HG03575 (cell line): Measurements from ENCODE around the gene MINDY4.

Source experiments
- ATAC-seq: cut with Tn5 transposase; IDR thresholded peaks from one replicate; pipeline ENCODE4 v1.9.1; 2021; ENCODE audit not compliant: unreplicated experiment, insufficient number of reproducible peaks, low FRiP score; ENCODE audit errors: extremely low read depth

The MINDY4 gene

GRCh38 chr7:30881448-30881847 is 110.2 kb downstream of the MINDY4 start:
- no peak for ATAC-seq

- ATAC-seq, result no peak
These were observed 113.7 kb downstream of the MINDY4 start for GRCh38 chr7:30884881-30885280.

DNA sequence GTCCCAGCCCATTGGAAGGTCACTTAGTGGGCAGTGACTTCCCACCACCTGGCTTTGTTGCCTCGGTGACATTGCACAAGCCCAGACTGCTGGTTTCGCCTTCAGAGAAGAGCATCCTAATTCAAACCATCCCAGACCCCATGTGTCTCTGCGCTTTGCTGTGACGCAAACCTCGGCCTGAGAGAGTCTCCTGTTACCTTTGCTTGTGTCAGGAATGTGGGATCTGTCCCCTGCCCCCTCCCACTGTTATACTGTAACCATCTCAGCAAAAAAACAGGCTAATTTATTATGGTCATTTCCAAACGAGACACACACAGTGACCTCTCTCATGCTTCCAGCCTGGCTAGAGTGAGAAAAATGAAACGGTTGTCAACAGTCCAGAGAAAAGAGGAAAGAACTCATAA is 115.4 kb downstream of the MINDY4 start:
- no peak for ATAC-seq

DNA sequence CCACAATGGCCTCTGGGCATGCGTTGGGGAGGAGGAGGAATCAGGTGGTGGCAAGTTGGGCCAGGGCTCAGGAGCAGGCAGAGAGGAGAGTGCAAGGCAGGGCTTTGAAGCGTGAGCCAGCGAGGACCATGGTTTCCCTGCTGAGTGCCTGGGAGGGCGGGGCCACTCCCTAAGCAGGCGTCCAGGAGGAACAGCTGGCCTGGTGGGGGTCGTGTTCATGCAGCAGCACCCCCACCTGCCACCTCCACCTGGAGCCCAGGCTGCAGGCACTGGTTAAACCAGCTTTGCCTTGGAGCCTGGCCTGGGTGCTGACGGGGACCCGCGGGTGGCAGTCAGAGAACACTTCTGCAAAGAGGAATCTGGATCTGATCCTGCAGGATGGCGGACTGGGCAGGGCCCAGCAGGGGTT is 116.3 kb downstream of the MINDY4 start:
- ATAC-seq, result no peak

GRCh38 chr7:30888747-30889146 is 117.5 kb downstream of the MINDY4 start:
- ATAC-seq, result no peak

DNA sequence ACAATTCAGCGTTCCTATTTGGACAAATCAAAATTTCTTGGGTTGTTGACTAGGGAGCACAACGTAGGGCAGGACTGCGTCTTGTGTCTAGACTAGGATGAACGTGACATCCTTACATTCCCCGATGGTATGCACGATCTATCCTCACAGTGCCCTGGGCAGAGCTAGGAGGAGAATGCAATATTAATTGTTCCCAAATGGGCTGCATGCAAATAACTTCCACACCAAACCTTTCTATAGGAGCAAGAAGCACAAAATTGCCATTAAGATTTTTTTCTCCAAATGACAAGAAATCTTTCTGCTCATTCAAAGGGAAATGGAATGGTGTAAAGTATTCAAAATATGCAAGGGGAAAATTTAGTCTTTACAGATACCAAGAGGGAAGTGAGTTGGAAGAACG is 119.0 kb downstream of the MINDY4 start:
- ATAC-seq, result no peak

- ATAC-seq, result no peak
These were observed 122.1 kb downstream of the MINDY4 start for GRCh38 chr7:30893357-30893756.

- no peak for ATAC-seq
These were observed 122.8 kb downstream of the MINDY4 start for GRCh38 chr7:30894009-30894408.

DNA sequence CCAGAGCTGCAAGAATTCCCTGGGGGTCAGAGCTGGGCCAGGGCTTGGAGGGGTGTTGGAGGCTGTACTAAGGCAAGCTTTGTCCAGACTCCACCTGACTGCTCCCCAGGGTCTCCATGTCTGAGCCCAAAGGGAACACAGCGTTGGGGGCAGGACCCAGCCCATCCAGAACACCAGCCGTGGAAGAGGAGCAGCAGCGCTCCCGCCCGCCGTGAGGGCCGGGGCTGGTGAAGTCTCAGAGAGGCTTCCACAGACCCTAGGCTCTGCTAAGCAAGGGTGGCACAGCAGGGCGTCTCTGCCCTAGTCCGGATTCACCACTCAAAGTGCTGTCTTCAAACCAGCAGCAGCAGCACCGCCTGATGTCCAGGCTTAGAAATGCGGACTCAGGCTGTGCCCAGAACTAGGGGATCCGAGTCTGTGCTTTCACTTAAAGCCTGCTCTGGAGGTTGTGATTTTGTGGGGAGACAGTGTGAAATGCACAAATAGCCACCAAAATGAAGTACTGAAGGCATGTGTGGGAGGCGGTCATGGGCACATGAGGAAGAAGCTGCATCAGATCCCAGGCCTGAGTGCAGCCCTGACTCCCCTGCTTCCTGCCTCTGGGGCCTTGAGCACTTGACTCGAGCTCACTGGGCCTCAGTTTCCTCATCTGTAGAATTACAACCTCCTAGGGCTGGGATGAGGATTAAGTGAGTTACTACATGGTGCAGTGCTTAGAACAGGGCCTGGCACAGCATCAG is 123.8 kb downstream of the MINDY4 start:
- no peak for ATAC-seq

DNA sequence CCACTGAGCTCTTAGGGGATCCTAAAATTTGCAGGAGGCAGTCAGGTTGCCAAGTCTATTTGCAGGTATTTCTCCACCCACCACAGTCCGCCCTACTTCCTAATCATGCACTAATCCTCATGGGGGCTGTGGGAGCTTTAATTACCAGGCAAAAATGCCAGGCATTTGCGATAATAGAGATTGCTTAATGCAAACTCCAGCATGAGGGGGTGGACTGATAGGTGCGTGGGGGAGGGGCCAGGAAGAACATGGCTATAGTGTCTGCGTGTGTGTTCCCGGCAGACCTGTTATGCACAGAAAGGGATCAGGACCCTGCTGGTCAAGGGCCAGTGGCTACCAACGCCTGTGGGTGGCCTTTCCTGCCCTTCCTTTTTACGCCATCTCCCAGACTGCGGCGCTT is 124.8 kb downstream of the MINDY4 start:
- ATAC-seq, result no peak

DNA sequence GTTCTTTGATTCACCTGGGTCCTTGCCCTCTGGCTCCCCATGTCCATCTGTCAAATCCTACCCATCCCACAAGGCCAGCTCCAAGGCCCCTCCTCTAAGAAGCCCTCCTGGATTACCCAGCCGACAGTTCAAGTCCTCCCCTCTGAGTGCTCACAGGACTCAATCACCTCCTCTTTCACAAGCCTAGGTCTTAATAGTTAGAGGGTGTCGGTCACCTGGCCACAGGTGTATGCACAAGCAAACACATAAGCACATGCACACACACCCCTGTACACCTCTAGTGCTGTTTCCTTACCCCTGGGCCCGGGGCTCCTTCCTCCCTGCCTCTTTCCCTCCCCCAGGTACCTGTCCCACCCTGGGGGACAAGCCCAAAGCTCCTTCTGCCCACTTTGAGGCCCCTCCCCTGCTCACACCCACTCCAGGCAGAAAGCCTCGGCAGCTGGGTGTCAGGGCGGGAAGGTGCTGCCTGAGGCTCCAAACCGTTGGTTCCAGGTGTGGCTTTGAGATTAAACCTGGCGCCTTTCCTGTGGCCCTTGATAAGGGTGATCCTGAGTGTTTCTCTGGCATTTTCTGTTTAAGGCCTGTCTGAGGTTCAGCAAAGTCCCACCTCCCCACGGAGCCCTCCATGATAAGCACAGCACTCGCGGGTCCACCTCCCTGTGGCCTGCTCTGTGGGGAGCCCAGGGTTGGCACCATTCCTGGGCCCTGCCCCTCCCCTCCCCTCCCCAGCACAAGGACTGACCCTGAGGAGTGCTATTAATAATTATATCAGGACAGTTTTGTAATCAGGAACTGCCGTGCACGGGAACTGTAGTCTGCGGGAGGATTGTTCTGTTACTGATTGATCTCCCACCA is 125.8 kb downstream of the MINDY4 start:
- no peak for ATAC-seq

DNA sequence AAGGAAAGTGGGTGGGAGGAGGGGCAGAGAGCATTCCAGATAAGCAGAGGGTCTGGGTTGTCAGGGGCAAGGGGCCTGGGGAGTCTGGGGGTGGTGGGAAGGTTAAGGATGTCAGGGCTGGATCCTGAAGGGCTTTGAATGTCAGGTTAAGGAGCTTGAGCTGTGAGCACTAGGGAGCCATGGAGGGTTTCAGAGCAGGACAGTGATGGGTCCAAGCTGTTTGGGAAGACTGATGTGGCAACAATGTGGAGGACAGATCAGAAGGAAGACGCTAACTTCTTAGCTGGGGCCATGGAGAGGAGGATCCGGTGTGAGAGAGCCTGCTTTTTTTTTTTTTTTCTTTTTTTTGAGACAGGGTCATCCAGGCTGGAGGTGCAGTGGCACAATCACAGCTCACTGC is 126.6 kb downstream of the MINDY4 start:
- no peak for ATAC-seq

GRCh38 chr7:30898411-30898810 is 127.2 kb downstream of the MINDY4 start:
- no peak for ATAC-seq

- no peak for ATAC-seq
These were observed 127.8 kb downstream of the MINDY4 start for GRCh38 chr7:30899066-30899465.

DNA sequence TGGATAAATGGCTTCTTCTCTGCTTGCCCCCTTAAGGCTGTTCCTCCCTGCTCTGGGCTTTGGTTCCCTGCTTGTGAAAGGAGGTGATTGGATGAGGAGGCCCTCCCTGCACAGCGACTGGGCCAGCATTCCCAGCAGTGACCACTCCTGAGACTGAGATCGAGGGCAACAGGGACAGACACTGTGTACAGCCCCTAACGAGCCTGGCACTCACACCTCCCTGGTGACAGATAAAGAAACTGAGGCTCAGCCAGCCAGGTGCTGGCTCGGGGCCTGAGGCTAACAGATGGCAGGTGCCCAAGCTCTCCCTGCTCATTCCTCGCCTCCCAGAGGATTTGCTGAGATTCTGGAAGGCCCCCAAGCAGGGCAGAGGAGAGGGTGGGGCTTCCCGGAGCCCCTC is 128.4 kb downstream of the MINDY4 start:
- no peak for ATAC-seq

DNA sequence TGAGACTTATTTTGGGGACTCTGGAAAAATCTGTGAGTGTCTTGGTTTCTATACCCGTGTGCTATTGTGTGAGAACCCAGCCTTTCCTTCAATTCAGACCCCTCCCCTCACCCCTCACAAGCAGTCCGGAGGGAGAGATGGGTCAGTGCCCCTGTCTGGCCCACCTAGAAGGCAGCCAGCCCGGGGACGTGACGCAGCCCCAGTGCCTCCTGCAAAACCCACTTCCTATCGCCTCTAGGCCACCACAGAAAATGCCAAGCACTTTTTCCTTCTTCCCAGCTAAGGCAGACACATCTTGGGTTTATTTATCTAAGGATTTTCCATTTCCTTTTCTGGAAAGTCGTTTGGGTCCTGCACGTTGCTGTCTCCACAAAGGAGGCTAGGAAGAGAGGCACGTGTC is 128.8 kb downstream of the MINDY4 start:
- no peak for ATAC-seq

- ATAC-seq, result no peak
These were observed 129.7 kb downstream of the MINDY4 start for GRCh38 chr7:30900803-30901362.

DNA sequence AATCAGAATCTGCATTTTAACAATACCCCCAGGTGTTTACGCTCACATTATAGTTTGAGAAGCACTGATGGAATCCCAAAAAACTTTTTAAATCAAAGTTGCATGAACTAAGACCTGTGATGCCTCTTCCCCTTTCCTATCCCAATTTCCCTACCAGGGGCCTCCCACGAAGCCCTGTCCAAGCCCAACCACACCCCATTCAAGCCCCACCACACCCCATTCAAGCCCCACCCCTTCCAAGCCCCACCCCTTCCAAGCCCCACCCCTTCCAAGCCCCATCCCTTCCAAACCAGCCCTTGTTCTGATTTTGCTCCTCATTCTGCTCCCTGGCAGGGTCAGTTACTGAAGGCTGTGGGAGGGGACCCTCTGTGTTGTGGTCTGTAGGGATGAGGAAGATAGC is 130.6 kb downstream of the MINDY4 start:
- ATAC-seq, result no peak

- ATAC-seq, result no peak
These were observed 131.2 kb downstream of the MINDY4 start for GRCh38 chr7:30902466-30902865.

DNA sequence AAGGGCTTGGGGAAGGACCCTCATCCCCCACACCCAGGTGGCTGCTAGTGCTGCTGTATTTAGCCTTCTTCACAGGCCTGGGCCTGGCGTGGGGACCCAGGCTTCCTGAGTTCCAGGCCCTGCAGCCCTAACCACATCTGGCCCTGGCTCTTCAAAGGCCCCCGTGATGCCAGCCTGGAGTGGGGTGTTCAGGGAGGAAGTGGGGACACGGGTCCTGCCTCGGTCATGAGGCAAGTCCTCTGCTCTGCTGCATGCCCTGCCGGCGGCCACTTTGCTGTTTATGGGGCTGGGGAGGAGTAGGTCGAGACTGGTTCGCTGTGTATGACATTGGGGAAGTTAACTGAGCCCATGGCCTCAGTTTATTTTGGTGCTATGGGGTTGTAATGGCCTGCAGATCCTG is 131.9 kb downstream of the MINDY4 start:
- ATAC-seq, result no peak
